DMS79 treated with DMSO at 0.1 percent for 48 hours (cell line): ENCODE measurements around the gene TBCE.

ENCODE experiments used
- DNase-seq: peaks from one replicate; lab custom pipeline; 2025; lab: John Stamatoyannopoulos, UW

Gene TBCE

DNA sequence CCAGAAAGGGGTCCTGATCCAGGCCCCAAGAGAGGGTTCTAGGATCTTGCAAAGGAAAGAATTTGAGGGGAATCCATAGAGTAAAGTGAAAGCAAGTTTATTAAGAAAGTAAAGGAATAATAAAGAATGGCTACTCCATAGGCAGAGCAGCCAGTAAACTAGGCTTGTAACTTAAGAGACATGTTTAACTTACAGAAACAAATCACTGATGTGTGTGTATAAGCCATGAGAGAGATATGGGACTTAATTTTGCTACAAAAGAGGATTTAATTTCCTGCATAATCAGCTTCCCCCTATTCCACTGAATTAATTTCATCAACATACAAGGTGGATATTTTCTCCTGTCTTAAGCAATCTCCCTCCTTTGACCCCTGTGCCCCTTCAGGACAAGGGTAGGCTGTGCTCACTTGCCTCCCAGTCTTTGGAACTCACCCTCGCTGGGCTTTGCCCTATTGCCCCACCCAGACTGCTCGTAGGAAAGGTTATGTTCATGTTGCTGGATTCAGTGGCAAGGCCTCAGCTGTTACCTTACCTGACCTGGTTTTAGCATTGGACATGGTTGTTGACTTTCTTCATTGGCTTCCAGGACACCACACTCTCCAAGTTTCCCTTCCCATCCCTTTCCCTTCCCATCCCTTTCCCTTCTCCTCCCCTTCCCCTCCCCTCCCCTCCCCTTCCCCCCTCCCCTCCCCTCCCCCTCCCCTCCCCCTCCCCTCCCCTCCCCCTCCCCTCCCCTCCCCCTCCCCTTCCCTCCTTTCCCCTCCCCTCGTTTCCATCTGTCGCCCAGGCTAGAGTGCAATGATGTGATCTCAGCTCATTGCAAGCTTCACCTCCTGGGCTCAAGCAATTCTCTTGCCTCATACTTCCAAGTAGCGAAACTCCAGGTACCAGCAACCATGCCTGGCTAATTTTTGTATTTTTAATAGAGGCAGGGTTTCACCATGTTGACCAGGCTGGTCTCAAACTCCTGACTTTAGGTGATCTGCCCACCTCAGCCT is 44.6 kb downstream of the TBCE start:
- DNase-seq = no peak

DNA sequence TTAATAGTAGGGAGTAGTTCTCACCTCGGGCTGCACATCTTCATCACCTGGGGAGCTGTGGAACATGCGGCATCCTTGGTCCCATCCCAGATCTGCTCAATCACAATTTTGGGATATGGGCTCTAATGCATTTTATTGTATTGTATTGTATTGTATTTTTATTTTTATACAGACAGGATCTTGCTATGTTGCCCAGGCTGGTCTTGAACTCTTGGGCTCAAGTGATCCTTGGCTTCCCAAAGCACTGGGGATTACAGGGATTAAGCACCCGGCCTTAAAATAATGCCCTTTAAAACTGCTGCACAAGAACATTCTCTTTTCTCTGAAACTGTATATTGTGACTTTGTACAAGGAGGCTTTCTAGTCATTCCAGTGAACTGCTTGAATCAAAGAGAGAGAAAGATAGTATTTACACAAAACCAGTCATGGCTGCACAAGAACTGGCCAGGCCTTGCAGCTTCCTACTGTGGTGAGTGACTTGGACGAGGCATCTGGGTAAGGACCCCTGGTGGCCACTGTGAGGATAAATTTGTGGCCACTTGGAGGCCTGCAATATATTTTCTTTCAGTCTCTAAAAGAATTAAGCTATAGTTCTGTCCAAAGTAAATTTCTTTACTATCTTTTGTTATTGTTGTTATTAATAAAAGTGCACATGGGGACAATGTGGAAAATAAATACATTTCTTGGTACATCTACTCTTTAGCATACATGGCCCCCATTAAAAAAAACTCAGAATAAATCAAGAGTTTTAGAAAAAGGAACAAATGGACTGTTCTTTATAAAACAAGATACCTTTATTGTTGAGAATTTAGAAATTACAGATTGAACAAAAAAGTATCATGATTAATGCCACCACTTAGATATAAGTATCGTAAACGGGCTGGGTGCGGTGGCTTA is 48.0 kb downstream of the TBCE start:
- DNase-seq = peak; percentile 6

DNA sequence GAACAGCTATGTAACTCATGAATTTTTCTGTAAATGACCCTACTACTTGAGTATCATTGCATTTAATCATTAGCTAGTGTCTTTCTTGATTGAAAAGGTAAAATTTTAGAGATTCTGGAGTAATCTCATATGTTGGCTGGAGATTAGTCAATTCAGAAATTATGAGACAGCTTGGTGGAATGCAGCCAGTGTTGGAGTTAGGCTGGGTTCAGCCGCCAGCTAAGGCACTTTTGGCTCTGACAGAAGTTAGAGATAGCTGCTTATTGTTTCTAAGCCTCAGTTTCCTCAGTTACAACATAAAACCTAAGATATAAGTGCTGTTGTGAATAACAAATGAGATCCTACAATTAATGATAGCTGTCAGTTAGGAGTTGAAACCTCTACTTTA is 49.4 kb downstream of the TBCE start:
- no peak for DNase-seq

DNA sequence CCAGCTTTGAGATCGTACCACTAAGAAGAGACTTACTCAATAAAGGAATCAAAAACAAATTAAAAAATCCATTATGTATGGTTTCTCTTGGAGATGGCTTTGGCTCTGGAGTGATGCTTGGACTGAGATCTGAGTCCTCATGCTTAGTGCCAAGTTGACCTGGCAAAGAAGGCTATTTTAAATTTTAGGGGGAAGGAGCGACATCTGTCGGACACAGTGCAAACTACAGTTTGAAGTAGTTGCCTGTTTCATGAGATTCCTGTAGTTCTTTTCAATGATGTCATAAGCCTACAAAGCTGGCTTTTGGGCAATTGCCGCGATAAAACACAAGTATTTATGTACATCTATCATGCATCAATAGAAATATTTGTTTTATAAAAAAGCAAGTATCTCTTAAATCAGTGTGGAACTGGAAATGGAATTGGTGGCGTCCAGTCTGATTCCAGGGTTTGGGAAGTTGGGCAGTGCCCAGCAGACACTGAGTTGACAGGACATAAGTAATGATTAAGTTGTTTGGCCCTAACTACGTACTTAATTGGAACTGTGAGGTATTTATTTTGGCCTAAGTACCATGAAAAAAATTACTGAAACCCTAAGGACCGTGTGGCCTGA is 50.0 kb downstream of the TBCE start:
- peak; percentile 43 for DNase-seq

DNA sequence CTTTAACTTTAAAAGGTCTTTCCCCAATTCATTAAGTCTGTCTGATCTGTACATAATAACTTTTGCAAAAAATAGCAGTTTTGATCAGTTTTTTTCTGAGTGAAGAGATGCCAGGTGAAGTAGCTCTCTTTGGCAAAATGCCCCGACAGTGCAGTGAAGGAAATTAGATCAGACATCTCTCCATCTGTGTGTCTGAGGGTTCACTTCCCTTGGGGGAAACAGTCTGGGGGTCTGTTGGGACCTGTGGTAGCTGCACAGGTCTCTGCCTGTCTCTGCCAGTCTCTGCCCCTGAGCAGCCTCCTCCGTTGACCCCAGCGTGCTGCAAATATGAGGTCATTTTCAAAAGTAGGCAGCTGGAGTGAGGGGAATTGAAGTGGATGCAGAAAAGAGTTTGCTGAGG is 54.5 kb downstream of the TBCE start:
- DNase-seq = no peak

DNA sequence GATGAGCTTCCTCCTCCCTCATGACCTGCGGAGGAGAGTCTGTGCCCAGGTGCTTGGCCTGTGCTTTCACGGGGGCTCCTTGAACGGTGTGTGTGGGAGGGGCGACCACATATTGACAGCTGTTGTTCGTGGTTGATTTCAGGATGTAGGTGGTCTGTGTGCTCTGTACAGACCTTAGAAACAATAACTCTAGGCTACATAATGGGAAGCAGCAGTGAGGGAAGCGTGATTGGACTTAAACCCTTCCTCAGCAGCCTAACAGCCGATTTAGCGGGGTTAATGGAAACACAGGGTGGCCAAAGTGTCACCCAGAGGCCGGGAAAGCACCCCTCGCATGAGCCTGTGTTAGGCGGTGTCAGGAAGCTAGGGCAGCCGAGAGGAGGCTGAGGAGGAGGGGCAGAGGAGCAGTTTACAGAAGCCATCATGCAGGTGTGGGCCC is 56.0 kb downstream of the TBCE start:
- DNase-seq = no peak

DNA sequence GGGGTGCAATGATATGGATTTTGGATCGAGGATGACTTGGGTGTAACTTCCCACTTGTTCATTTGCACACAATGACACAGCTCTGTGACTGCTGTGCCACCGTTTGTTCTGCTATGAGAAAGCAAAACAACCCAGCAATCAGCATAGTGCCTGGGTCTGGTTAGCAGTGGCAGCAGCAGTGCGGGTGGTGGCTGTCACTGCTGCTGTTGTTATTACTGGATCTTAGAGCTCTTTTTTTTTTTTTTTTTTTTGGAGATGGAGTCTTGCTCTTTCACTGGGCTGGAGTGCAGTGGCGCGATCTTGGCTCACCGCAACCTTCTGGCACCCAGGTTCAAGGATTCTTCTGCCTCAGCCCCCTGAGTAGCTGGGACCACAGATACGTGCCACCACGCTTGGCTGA is 56.9 kb downstream of the TBCE start:
- no peak for DNase-seq

DNA sequence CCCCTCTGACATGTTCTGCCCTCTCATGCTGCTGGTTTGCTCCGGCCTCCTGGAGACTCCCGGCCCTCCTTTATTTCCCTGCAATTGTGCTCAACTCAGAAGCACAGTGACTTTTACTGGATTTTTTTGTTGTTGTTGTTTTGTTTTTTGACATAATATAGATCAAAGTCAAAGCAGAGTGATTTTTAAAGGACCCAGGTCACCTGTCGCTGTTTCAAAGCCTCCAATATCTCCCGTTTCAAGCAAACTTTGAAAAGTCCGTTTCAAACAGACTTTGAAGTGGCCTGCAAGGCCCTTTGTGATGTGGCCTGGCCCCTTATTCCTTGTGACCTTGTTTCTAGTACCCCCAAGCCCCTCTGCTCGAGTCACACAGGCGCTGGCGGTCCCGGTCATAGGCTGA is 58.1 kb downstream of the TBCE start:
- DNase-seq = no peak

DNA sequence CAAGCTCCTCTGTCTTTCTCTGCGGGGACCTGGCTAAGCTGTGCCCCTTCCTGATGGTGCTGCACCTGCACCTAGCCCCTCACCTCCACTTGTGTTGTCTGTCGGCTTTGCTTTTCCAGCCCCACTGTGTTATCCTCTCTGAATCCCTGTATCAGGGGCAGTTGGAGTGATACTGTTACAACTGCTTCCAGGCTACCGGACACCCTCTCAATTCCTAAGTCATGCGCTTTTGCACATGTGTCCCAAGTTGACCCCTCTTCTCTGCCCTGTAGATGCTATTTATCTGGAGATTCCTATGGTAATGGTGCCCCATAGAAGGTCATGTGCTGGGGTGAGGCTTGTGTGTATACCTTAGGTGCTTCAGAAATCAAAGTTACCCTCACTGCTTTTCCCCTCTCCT is 58.9 kb downstream of the TBCE start:
- no peak for DNase-seq

DNA sequence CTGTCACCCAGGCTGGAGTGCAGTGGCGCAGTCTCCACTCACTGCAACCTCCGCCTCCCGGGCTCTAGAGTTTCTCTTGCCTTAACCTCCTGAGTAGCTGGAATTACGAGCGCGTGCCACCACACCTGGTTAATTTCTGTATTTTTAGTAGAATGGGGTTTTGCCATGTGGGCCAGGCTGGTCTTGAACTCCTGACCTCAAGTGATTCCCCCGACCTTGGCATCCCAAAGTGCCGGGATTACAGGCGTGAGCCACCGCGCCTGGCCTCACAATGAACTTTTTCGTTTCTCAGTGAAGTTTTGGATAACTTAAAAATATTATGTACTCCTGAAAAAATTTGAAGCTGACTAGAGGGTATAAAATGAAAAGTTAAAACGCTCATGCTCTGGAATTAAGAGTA is 59.5 kb downstream of the TBCE start:
- no peak for DNase-seq

DNA sequence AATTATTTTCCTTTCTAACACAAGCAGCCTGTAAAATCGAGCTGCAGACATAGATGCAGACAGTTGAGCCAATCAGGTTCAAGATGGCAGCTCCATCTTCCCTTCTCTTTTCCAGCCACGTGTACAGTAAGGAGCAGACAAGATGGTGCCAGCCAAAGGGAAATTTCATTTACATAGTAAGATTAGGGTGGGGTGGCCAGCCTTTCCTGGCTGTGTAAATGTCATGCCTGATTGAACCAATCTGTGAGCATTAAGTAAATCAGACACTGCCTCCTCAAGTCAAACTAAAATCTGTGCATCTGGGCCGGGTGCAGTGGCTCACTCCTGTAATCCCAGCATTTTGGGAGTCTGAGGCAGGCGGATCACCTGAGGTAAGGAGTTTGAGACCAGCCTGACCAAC is 60.2 kb downstream of the TBCE start:
- no peak for DNase-seq

DNA sequence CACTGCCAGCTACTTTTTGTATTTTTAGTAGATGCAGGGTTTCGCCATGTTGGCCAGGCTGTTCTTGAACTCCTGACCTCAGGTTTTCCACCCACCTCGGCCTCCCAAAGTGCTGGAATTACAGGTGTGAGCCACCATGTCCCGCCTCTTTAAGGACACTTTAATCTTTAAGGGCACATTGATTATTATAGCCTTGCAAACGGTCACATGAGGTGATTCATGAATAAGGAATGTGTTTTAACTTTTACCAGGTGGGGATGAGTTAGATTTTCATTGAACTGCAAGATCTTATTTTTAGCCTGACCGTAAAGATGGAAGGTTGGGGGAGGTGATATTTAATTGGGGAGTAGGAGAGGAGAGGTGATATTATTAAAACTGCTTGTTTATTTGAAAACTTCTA is 61.9 kb downstream of the TBCE start:
- no peak for DNase-seq

DNA sequence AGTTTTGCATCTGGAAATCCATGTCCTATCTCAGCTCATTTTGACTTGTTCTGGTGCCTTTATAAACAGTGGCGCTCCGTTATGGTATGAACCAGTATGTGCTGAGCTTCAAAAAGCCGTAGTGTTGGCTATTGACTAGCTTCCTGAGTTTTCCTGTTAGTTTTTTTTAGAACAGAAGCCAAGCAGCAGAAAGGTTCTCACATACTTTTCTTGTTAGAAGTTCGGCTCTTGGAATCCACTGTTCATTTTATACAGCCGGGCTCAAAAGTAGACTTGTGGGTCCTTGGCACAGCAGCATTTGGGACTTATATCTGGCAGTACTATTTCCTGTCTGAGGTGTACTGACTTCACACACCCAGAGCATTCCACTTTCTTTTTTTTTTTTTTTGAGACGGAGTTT is 63.8 kb downstream of the TBCE start:
- no peak for DNase-seq

DNA sequence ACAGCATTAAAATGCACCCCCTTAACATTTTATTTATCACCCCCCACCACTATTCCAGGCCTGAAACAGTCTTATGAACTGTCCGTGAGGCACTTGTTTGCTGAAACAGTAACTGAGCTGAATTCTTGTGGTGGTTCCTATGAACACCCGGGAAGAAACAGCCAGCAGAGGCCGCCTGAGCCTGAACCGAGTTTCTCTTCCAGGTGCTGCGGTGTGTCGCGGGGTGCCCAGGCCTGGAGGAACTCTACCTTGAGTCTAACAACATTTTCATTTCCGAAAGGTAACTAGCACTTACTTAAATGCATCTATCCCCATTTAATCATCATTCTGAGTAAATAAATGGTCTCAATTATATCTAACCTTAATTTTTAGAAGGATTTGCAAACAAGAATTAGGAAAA is 66.8 kb downstream of the TBCE start:
- no peak for DNase-seq

DNA sequence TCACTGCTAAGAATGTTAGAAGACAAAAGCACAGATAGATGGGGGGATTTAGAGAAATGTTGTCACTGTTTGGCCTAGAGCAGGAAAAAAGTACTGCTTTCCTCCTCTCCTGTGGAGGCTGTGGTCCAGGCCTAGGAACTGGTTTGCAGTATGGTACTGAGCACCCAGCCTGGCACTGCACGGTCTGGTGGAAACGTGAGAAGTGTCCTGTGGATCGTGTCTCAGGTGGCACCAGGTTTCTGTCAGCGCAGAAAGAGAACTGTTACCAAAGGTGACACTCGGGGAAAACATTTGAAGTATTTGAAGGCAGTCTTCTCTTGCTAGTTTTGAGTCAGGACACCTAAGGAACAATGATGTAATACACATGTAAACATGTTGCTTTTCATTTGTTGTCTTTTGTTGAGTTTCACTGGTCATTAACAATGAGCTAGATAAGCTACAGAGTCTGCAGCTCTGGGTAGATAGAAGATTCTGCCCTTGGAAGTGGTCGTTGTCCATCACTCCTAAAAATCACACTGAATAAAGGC is 74.0 kb downstream of the TBCE start:
- DNase-seq = no peak

DNA sequence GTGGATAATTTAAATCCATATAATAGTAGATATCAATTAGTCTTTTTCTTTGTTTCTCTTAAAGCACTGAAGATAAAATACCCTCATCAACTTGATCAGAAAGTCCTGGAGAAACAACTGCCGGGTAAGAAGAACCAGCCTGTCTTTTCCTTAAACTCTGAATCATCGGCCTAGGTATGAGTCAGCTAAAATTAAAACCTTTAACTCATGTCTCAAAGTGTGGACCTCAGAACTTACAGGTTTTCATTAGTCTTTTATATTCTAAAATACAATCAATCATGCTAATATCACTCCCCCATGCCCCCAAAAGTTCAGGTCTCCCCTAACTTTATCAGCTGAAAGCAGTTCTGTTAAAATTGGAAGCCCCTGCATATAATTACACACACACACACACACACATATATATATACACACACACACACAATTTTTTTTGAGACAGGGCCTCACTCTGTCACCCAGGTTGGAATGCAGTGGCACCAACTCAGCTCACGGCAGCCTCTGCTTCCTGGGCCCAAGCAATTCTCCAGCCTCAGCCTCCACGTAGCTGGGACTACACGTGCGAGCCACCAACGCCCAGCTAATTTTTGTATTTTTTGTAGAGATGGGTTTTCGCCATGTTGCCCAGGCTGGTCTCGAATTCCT is 75.7 kb downstream of the TBCE start:
- no peak for DNase-seq

DNA sequence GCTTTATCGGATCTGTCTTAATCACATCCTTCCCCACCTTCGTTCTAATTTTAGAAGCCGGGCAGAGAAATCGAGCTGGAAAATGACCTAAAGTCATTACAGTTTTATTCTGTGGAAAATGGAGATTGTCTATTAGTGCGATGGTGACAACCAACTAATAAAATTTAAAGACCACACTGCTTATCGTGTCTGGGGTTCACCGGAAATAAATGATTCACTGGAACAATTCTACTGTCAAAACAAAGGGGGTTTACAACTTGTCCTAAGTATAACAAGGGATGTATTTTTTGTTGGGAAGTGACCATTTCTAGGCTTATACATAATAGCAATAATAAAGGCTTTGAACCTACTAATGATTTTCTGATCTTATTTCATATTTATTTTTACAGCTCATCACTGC is 81.4 kb downstream of the TBCE start:
- DNase-seq = no peak

DNA sequence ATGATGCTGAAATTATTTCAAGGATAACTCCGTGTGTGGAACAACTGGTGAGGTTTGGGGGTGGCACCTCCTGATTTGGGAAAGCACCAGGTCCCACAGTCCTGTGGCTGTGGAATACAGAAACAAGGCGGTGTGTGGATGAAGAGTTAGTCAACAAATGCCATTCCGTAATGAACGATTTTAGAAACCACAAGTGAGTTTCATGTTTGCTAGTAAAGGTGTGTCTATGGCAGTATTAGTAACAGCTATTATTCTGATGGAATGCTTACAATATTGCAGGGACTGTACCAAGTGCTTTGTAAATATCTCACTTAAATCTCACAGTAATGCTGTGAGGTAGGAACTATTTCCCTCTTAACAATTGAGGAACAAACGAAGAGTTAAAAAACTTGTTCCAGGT is 83.2 kb downstream of the TBCE start:
- DNase-seq = no peak

DNA sequence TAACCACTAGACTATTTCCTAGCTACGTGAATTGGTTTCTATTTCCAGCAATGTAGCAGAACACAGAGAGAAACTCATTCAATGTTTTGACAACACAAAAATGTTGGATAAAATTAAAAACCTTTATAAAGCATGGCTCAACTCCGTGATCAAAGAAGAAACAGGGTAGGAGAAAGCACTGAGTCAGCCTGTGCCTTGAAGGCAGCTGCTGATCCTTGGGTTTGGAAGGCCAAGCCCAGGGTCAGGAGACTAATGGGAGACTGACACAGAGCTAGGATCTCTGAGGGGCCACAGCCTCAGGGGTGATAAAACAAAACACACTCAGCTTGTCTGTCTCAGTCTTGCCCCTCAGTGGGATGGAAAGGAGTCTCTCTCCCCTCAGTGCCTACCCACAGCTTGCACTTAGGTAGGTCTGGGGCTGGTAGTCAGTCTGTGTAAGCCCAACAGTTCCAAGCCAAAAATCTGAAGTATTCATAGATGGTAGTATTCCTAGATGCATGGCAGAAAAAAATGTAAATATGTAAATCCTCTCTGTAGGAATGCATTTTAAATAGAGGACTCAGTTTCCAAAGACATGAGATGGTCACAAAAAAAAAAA is 83.8 kb downstream of the TBCE start:
- DNase-seq = no peak

DNA sequence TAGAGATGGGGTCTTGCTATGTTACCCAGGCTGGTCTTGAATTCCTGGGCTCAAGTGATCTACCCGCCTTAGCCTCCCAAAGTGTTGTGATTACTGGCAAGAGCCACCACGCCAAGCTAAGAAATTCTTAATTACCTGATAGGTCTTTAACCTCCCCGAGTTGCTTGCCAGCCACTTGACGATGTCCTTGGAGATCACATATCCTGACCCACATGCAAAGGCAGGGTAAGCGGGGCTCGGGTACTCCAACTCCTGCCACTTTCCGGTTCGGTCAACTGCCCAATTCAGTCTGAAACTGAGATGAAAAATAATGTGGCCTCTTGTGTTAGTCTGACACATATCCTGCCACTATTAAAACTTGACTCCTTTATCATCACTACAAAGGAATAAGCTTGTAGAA is 86.8 kb downstream of the TBCE start:
- no peak for DNase-seq

DNA sequence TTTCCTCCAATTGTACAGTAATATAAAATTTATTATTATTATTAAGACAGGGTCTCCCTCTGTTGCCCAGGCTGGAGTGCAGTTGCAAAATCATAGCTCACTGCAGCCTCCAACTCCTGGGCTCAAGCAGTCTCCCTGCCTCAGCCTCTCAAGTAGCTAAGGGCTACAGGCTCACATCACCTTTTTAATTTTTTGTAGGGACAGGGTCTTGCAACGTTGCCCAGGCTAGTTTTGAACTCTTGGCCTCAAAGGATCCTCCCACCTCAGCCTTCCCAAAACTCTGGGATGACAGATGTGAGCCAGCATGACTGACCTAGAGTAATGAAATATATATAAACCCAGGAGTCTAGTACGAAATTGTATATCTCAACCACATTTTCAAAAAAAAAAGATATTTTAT is 87.9 kb downstream of the TBCE start:
- no peak for DNase-seq
